Head of caudate nucleus (tissue), 42 donors: Measurements from ENCODE around the gene KCNK7.
A peak's percentile ranks its signal among the peaks of the same experiment; 100 is the strongest.

ENCODE experiments used
- DNase-seq, 42 donors: peaks; one replicate each; pipeline versions ENCODE4 v3.0.0 to v3.0.0-alpha.2; 2020 to 2021; ENCODE audit warnings: mixed read lengths in 7 of 42
- intact Hi-C: fragments of 100-400 bp; cut with DNase I; formaldehyde crosslinking; loops from one replicate; pipeline ENCODE4 v1.15.0; 2022

Gene KCNK7

DNA sequence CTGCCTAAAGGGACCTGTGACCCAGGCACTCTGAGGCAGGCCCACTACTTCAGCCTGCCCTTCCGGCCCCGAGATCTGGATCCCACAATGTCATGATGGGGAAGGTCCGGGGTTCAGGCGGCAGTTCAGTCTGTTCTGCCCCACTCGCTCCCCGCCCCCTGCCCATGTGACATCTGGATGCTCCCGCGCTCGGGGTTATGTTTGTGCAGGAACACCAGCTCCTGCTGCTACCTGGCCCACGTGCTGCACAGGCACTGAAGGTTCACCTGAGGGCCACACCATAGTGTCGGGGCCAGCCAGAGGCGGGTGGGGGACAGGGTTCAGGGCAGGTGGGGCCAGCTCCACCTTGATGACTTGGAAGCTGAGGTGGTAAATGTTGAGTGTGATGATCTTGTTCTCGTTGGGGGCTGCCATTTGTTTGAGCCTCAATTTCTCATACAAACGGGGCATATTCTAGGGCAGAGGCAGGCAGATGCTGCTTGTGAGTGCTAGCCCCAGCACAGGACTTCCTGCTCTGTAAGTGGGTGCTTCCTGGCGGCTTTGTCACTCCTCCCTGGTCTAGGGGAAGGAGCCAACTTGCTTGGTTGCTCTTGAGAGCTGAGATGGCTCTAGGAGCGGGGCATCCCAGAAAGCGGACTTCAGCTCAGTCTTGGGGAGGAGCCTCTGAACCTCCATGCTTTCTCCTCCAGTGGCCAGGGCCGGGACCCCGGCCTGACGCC lies 37.9 kb upstream of the KCNK7 start:
- DNase-seq, result no peak
- intact Hi-C loops, result no loop called here

DNA sequence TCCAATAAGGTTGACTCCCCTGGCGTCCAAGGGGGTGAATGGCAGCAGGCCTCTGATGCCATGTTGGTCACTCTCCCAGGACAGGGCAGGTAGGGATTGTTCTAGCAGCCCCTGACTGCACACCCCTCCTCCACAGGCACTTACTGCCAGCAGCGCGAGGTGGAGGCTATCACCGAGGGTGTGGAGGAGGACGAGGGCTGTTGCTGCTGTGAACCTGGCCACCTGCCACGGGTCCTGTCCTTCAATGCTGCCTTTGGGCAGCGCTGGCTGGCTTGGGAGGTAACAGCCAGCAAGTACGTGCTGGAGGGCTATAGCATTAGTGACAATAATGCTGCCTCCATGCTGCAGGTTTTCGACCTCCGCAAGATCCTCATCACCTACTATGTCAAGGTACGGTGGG lies 34.6 kb upstream of the KCNK7 start:
- intact Hi-C loops, result no loop called here
- DNase-seq, result no peak

DNA sequence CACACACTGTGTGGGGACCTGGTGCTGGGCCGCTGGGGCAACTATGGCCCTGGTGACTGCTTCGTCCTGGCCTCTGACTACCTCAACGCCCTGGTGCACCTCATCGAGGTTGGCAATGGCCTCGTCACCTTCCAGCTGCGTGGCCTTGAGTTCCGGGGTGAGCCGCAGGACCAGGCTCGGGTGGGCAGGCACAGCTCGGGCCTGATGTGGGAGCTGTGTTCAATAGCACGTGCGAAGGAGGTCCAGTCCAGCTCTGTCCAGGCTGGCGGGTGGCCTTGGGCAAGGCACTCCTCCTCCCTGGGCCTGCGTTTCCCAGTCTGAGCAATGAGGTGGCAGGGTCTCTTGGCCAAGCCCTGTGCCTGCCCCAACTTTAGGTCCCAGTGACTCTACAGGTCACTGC lies 34.0 kb upstream of the KCNK7 start:
- intact Hi-C loops, result loop anchor here (10.0 kb wide), 3 partner anchors 85 to 355 kb away; partner anchors contain the start of gene KAT5
- DNase-seq, result no peak

DNA sequence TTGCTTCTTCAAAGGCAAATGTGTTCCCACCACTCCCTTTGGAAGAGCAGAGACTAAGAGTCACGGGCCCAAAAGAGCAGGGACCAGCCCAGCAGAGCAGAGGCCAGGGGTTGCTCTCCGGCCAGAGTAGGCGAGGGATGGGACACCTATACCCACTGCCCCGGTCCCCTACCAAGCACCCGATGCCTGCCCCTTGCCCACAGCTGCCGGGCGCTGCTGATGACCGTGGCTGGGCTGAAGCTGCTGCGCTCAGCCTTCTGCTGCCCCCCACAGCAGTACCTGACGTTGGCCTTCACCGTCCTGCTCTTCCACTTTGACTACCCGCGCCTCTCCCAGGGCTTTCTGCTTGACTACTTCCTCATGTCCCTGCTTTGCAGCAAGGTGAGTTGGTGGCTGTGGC lies 31.6 kb upstream of the KCNK7 start:
- no peak for DNase-seq
- intact Hi-C loops, result loop anchor here (10.0 kb wide), 3 partner anchors 88 to 358 kb away; partner anchors contain the start of gene KAT5

DNA sequence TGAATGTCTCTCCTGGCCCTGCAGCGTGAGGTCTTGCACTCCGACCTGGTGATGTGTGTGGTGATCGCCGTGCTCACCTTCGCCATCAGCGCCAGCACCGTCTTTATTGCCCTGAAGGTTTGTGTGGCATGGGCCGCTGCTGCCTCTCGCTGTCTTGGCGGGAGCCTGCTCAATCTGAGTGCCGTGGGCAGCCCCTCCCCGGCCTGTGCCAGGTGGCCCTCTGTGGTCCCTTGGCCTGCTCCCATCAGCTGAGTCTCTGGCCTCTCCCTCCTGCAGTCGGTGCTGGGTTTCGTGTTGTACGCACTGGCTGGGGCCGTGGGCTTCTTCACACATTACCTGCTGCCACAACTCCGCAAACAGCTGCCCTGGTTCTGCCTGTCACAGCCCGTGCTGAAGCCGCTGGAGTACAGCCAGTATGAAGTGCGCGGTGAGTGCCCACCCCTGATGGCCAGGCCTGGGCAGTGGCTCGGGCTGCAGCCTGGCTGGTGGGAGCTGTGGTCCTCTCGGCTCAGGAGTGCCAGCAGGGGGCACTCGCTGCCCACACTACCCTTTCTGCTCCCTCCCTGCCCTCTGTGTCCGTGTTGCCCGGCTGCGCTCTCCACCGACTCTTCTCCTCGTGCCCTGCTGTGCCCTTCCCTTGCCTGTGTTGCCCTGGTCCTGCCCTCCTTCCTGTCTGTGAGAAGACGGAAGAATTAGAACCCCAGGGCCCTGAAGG lies 30.2 kb upstream of the KCNK7 start:
- DNase-seq, result peak; percentile 56 to 90 (median 78)
- intact Hi-C loops, result loop anchor here (10.0 kb wide), 3 partner anchors 89 to 359 kb away; partner anchors contain the start of gene KAT5

DNA sequence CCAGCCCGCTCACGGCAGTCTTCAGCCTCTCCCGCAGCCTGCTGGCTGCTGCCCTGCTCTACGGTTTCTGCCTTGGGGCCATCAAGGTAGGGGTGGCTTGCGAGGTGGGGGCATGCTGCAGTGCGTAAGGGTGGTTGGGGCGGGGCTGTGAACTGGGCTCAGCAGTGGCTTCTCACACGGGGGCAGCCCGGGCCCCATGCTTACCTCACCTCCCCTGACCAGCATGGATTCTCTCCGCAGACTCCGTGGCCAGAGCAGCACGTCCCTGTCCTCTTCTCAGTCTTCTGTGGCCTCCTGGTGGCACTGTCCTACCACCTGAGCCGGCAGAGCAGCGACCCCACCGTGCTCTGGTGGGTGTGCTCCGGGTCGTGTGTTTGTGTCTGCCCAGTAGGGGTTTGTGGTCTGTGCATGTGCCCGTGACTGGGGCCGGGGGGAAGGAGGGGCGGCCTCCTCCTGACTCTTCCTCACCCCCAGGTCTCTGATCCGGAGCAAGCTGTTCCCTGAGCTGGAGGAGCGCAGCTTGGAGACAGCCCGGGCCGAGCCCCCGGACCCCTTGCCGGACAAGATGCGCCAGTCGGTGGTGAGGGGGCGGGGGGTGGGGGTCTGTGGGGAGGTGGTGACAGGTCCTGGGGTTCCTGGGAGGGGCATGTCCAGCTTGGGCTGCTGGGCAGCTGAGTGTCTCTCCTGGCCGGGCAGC lies 29.5 kb upstream of the KCNK7 start:
- intact Hi-C loops, result loop anchor here (10.0 kb wide), 3 partner anchors 90 to 360 kb away; partner anchors contain the start of gene KAT5
- DNase-seq, result no peak

DNA sequence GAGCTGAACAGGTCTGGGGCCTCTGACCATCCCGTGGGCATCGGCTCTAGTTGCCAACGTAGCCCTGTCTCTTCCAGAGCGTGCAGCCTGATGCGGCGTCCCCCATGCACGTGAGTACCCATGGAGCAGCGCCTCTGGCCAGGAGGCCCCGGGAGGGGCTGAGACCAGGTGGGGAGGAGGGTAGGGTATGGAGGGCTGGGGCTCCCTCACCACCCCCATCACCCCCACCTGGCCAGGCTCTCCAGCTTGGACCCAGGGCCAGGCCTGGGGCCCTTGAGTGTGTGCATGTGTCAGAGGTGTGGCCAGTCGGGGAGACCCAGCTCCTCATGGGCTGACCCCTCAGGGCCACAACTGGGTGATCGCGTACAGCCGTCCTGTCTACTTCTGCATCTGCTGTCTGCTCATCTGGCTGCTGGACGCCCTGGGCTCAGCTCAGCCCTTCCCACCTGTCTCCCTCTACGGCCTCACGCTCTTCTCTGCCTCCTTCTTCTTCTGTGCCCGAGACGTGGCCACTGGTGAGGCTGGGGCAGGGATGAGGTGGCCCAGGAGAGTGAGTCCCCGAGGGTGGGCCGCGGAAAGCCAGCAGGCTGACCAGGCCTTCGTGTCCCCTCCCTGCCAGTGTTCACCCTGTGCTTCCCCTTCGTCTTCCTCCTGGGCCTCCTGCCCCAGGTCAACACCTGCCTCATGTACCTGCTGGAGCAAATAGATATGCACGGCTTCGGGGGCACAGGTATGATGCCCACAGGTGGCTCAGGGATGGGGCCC lies 28.4 kb upstream of the KCNK7 start:
- intact Hi-C loops, result loop anchor here (10.0 kb wide), 3 partner anchors 91 to 361 kb away; partner anchors contain the start of gene KAT5
- DNase-seq, result no peak

DNA sequence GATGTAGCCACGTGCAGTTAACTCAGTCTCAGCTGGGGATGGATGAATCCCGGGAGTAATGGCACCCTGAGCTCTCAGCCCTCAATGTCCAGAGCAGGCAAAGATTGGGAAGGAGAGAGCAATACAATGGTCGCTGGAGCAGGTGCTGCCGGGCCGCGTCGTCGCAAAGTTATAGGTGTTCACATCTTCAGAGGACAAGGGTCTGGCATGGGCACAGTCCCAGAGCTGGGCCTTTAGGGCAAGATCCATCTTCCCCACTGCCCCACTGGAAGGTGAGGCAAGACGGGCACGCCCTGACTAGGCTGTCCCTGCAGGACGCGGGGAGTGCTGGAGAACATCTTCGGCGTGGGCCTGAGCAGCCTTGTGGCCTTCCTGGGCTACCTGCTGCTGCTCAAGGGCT lies 27.6 kb upstream of the KCNK7 start:
- DNase-seq, result no peak
- intact Hi-C loops, result loop anchor here (10.0 kb wide), 3 partner anchors 92 to 362 kb away; partner anchors contain the start of gene KAT5

DNA sequence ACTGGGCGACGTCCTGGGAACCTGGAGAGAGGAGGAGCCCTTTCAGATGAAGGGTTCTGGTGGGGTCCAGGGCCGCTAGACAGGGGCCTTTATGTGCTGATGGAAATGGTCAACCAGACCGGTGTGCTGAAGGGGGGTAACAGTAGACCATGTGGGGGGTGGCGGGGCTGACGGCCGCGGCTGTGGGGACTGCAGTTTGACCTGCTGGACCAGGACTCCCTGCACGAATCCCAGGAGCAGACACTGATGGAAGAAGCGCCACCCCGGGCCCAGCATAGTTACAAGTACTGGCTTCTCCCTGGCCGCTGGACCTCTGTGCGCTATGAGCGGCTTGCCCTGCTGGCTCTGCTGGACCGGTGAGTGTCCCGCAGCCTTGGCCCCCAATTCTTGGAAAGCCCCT lies 26.4 kb upstream of the KCNK7 start:
- DNase-seq, result no peak
- intact Hi-C loops, result loop anchor here (10.0 kb wide), 3 partner anchors 93 to 363 kb away; partner anchors contain the start of gene KAT5

DNA sequence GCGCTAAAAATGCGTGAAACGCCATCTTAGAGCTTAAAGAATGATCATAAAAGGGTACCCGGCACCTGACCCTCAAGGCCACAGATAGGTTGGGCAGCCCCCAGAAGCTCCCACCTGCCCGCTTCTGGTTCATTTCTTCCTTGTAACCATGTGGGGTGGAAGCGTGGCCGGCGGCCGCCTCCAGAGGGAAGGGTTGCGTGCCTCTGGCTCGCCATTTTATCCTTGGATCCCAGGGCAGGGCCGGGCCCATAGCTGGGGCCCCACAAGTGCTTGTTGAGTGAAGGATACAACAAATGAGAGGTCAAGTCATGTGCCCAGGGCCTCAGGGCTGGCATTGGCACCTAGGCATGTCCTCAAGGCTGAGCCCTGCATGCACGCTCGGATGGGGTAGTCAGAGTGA lies 25.9 kb upstream of the KCNK7 start:
- DNase-seq, result no peak
- intact Hi-C loops, result loop anchor here (10.0 kb wide), 3 partner anchors 93 to 363 kb away; partner anchors contain the start of gene KAT5

DNA sequence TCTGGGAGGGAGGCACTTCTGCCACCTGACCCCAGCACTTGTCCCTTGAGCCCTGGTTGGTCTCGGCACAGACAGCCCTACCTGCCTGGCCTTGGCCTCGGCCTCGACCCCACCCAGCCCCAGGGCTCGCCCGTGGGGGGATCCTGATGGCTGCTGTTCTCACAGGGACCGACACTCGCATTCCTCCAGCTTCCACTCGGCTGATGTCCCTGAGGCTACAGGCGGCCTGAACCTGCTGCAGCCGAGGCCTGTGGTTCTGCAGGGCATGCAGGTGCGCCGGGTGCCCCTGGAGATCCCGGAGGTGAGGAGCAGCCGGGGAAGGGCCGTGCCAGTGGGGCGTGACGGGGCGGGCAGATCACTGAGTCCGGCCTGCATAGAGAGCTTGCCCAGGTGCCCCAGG lies 25.1 kb upstream of the KCNK7 start:
- DNase-seq, result no peak
- intact Hi-C loops, result loop anchor here (10.0 kb wide), 3 partner anchors 94 to 364 kb away; partner anchors contain the start of gene KAT5

DNA sequence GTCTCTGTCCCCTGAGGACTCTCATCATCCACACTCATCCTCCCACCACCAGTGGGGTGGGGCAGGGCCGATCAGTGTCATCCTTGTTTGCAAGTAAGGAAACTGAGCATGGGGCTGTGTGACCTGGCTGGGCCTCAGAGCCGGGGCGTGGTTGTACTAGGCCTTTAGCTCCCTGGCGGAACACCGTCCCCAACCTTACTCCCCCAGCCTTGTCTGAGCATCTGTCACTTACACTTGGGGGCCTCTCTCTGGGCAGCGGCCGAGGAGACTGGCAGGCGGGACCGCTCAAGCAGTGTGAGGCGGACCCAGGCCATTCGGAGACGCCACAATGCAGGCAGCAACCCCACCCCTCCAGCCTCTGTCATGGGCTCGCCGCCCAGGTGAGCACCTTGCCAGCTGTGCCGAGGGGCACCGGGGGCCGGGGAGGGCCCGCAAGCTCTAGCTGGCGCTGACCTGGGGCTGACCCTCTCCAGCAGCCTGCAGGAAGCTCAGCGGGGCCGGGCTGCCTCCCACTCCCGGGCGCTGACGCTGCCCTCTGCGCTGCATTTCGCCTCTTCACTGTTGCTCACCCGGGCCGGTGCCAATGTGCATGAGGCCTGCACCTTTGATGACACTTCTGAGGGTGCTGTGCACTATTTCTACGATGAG lies 23.8 kb upstream of the KCNK7 start:
- DNase-seq, result no peak
- intact Hi-C loops, result loop anchor here (5.0 kb wide), 1 partner anchor 33 kb away; no protein-coding TSS in a partner anchor

DNA sequence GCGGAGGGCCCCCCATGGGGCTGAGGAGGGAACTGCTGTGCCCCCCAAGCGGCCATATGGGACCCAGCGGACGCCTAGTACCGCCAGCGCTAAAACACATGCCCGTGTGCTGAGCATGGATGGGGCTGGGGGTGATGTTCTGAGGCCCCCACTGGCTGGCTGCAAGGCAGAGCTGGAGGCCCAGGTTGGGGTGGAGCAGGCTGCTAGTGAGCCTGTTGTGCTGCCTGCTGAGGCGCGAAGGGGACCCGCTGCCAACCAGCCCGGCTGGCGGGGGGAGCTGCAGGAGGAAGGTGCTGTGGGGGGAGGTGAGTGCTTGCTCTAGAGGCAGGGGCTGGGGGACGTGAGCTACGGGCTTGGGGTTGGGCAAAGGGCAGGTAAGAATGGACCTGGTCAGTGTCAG lies 23.2 kb upstream of the KCNK7 start:
- no peak for DNase-seq
- intact Hi-C loops, result loop anchor here (5.0 kb wide), 1 partner anchor 34 kb away; no protein-coding TSS in a partner anchor

DNA sequence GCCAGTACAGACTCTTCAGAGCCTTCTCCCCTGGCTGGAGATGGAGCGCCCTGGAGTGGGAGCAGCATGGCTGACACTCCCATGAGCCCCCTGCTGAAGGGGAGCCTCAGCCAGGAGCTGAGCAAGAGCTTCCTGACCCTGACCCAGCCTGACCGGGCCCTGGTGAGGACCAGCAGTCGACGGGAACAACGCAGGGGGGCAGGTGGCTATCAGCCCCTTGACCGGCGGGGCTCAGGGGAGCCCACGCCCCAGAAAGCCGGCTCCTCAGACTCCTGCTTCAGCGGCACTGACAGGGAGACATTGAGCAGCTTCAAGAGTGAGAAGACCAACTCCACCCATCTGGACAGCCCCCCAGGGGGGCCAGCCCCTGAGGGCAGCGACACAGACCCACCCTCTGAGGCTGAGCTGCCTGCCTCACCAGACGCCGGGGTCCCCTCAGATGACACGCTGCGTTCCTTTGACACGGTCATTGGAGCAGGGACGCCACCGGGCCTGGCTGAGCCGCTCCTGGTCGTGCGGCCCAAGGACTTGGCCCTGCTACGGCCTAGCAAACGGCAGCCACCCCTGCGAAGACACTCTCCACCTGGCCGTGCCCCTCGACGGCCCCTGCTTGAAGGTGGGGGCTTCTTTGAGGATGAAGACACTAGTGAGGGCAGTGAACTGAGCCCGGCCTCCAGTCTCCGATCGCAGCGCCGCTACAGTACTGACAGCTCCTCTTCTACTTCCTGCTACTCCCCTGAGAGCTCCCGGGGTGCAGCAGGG lies 22.6 kb upstream of the KCNK7 start:
- DNase-seq, result no peak
- intact Hi-C loops, result loop anchor here (5.0 kb wide), 1 partner anchor 34 kb away; no protein-coding TSS in a partner anchor

DNA sequence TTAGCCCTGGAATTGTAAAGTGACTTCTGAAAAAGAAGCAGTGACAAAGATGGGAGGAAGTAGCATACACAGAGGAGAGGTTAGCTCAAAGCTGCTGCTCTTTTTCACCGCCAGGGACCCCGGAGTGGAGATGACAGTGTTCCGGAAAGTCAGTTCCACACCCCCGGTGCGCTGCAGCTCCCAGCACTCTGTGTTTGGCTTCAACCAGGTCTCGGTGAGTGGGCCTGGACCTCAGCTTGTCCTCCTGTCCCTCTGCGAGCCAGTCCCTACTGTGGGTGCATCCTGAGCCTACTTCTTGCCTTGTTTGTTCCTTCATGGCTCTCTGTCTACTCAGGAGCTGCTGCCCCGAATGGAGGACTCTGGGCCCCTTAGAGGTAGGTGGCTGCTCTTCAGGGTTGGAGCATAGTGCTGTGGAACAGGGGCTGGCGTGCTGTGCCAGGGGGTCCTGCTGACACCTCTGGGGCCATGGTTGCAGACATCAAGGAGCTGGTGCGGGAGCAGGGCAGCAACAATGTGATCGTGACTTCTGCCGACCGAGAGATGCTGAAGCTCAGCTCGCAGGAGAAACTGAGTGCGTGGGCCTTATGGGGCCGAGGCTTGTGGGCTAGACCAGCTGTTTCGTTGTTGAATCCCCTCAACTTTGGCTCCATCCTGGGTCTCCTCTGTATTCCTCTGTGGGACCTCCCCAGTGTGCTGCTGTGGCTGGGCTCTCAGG lies 21.7 kb upstream of the KCNK7 start:
- DNase-seq, result no peak
- intact Hi-C loops, result loop anchor here (5.0 kb wide), 1 partner anchor 35 kb away; no protein-coding TSS in a partner anchor

DNA sequence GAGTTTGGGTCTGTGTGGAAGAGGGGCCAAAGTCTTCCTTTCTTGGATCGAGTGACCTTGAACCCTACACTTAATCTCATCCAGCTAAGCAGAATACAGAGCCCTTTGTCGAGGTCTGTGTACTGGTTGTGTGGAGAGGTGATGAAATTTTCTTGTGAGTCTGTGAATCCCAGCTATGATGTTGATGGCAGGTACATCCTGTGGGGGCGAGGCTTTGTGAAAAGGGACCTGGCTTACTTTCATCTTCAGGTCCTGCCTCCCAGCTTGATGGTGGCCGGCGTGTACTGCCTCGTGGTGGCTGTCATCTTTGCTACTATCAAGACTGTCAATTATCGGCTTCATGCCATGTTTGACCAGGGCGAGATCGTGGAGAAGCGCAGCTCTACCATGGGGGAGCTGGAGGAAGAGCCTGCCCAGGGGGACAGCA lies 21.0 kb upstream of the KCNK7 start:
- intact Hi-C loops, result loop anchor here (5.0 kb wide), 1 partner anchor 36 kb away; no protein-coding TSS in a partner anchor
- DNase-seq, result no peak
